ENCODE measurements around the gene CTBP1. TPM values are rescaled to one million over a fixed set of nuclear protein-coding genes. Genes with fewer than 3 reads are reported as not detected.

CTBP1 gene
- total and polyA plus RNA-seq, 2 experiments from 2014 or later, result 74.0 to 192 TPM

GRCh38 chr4:1222036-1222789, 26.7 kb downstream of the CTBP1 start:
- H3K36me3 ChIP-seq (ENCODE audit: insufficient read depth), result peaks cover 11% of the 10 kb centered on the region
- H3K27ac ChIP-seq (ENCODE audit: low read depth), result no peak overlapping the region
- Mint-ChIP-seq H3K36me3 (ENCODE audit: low read depth) (peaks cover 52% of the 10 kb centered on the region), H3K27me3 (ENCODE audit: insufficient read depth, low read depth, poor library complexity) (peaks cover 11% of the 10 kb centered on the region), H3K9me3 (no peaks in the 10 kb centered on the region), H3K4me3 (no peak overlapping the region), H3K27ac (no peak overlapping the region), H3K4me1 (no peaks in the 10 kb centered on the region; the same call in 2 of the 3 replicates)
- ATAC-seq (no peak; the same call in 2 of the 3 replicates), DNase-seq (ENCODE audit: low spot score) (no peak)
- no peak overlapping the region for H3K4me2 ChIP-seq
- no peaks in the 10 kb centered on the region; the same call in 1 of the 2 replicates for H3K79me2 ChIP-seq (replicated peaks; ENCODE audit: insufficient read depth)
- no peak for TF ChIP-seq JUNB (IDR thresholded peaks at IDR 0.05; ENCODE audit: unreplicated experiment)
- no peaks in the 10 kb centered on the region for H3K4me1 ChIP-seq (ENCODE audit: insufficient read depth)
- no peak overlapping the region for H2AFZ ChIP-seq
- H3K9me2 ChIP-seq (ENCODE audit: insufficient read depth), result no peaks in the 10 kb centered on the region
- no peaks in the 10 kb centered on the region for H3F3A ChIP-seq (replicated peaks; ENCODE audit: low read depth)
- H4K20me1 ChIP-seq (replicated peaks; ENCODE audit: insufficient read depth), result peaks cover 8% of the 10 kb centered on the region; the same call in 1 of the 2 replicates
- no peaks in the 10 kb centered on the region for H3K27me3 ChIP-seq (ENCODE audit: insufficient read depth)
- no peak overlapping the region for H3K4me3 ChIP-seq

- Histone ChIP-seq H2AFZ (no peak overlapping the region), H3F3A (replicated peaks; ENCODE audit: low read depth) (no peaks in the 10 kb centered on the region), H3K27me3 (ENCODE audit: insufficient read depth) (no peaks in the 10 kb centered on the region), H3K9me2 (ENCODE audit: insufficient read depth) (no peaks in the 10 kb centered on the region), H3K36me3 (ENCODE audit: insufficient read depth) (peaks cover 11% of the 10 kb centered on the region), H3K4me1 (ENCODE audit: insufficient read depth) (no peaks in the 10 kb centered on the region), H3K4me2 (no peak overlapping the region), H3K27ac (ENCODE audit: low read depth) (no peak overlapping the region), H4K20me1 (replicated peaks; ENCODE audit: insufficient read depth) (peaks cover 8% of the 10 kb centered on the region; the same call in 1 of the 2 replicates), H3K4me3 (no peak overlapping the region), H3K79me2 (replicated peaks; ENCODE audit: insufficient read depth) (no peaks in the 10 kb centered on the region; the same call in 1 of the 2 replicates)
- no peaks in the 10 kb centered on the region for H3K9me3 Mint-ChIP-seq
- peaks cover 13% of the 10 kb centered on the region for H3K27me3 Mint-ChIP-seq (ENCODE audit: insufficient read depth, low read depth, poor library complexity)
- H3K4me3 Mint-ChIP-seq, result no peak overlapping the region
- H3K36me3 Mint-ChIP-seq (ENCODE audit: low read depth), result peaks cover 46% of the 10 kb centered on the region
- no peaks in the 10 kb centered on the region; the same call in 2 of the 3 replicates for H3K4me1 Mint-ChIP-seq
- DNase-seq (ENCODE audit: low spot score) (no peak), ATAC-seq (0 out of 3 replicates have a peak, but pooled peaks have one; percentile 13)
- TF ChIP-seq CREB1 (CRISPR knock-in tag; IDR thresholded peaks at IDR 0.05; ENCODE audit: low read depth) (no peak), EZH2phosphoT487 (IDR thresholded peaks at IDR 0.05; ENCODE audit: unreplicated experiment) (no peak), EZH2 (IDR thresholded peaks at IDR 0.05; ENCODE audit: low read depth, unreplicated experiment) (no peak), STAT1 (IDR thresholded peaks at IDR 0.05; ENCODE audit: unreplicated experiment) (no peak), NANOG (IDR thresholded peaks at IDR 0.05; ENCODE audit: borderline replicate concordance) (no peak), POLR2AphosphoS5 (IDR thresholded peaks at IDR 0.05; ENCODE audit: low read depth) (no peak), JUNB (IDR thresholded peaks at IDR 0.05; ENCODE audit: unreplicated experiment) (no peak), ZNF331 (CRISPR knock-in tag; IDR thresholded peaks at IDR 0.05; ENCODE audit: low read depth) (no peak), ZNF114 (CRISPR knock-in tag; IDR thresholded peaks at IDR 0.05) (no peak)
- TF ChIP-seq, protein P1, sequence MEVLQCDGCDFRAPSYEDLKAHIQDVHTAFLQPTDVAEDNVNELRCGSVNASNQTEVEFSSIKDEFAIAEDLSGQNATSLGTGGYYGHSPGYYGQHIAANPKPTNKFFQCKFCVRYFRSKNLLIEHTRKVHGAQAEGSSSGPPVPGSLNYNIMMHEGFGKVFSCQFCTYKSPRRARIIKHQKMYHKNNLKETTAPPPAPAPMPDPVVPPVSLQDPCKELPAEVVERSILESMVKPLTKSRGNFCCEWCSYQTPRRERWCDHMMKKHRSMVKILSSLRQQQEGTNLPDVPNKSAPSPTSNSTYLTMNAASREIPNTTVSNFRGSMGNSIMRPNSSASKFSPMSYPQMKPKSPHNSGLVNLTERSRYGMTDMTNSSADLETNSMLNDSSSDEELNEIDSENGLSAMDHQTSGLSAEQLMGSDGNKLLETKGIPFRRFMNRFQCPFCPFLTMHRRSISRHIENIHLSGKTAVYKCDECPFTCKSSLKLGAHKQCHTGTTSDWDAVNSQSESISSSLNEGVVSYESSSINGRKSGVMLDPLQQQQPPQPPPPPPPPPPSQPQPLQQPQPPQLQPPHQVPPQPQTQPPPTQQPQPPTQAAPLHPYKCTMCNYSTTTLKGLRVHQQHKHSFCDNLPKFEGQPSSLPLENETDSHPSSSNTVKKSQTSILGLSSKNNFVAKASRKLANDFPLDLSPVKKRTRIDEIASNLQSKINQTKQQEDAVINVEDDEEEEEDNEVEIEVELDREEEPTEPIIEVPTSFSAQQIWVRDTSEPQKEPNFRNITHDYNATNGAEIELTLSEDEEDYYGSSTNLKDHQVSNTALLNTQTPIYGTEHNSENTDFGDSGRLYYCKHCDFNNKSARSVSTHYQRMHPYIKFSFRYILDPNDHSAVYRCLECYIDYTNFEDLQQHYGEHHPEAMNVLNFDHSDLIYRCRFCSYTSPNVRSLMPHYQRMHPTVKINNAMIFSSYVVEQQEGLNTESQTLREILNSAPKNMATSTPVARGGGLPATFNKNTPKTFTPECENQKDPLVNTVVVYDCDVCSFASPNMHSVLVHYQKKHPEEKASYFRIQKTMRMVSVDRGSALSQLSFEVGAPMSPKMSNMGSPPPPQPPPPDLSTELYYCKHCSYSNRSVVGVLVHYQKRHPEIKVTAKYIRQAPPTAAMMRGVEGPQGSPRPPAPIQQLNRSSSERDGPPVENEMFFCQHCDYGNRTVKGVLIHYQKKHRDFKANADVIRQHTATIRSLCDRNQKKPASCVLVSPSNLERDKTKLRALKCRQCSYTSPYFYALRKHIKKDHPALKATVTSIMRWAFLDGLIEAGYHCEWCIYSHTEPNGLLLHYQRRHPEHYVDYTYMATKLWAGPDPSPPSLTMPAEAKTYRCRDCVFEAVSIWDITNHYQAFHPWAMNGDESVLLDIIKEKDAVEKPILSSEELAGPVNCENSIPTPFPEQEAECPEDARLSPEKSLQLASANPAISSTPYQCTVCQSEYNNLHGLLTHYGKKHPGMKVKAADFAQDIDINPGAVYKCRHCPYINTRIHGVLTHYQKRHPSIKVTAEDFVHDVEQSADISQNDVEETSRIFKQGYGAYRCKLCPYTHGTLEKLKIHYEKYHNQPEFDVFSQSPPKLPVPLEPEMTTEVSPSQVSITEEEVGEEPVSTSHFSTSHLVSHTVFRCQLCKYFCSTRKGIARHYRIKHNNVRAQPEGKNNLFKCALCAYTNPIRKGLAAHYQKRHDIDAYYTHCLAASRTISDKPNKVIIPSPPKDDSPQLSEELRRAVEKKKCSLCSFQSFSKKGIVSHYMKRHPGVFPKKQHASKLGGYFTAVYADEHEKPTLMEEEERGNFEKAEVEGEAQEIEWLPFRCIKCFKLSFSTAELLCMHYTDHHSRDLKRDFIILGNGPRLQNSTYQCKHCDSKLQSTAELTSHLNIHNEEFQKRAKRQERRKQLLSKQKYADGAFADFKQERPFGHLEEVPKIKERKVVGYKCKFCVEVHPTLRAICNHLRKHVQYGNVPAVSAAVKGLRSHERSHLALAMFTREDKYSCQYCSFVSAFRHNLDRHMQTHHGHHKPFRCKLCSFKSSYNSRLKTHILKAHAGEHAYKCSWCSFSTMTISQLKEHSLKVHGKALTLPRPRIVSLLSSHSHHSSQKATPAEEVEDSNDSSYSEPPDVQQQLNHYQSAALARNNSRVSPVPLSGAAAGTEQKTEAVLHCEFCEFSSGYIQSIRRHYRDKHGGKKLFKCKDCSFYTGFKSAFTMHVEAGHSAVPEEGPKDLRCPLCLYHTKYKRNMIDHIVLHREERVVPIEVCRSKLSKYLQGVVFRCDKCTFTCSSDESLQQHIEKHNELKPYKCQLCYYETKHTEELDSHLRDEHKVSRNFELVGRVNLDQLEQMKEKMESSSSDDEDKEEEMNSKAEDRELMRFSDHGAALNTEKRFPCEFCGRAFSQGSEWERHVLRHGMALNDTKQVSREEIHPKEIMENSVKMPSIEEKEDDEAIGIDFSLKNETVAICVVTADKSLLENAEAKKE (CRISPR knock-in tag; IDR thresholded peaks at IDR 0.05), result no peak
- TF ChIP-seq, protein P2, sequence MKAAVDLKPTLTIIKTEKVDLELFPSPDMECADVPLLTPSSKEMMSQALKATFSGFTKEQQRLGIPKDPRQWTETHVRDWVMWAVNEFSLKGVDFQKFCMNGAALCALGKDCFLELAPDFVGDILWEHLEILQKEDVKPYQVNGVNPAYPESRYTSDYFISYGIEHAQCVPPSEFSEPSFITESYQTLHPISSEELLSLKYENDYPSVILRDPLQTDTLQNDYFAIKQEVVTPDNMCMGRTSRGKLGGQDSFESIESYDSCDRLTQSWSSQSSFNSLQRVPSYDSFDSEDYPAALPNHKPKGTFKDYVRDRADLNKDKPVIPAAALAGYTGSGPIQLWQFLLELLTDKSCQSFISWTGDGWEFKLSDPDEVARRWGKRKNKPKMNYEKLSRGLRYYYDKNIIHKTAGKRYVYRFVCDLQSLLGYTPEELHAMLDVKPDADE (IDR thresholded peaks at IDR 0.05), result no peak
- H3K27ac Mint-ChIP-seq, result no peak overlapping the region
Observed at GRCh38 chr4:1221155-1221870, 27.6 kb downstream of the CTBP1 start.

Measured in GM23338 (cell line).